Activated CD4-positive, alpha-beta T cell treated with anti-CD3 and anti-CD28 coated beads for 1 hour (primary cell): Measurements from ENCODE around the gene COL26A1.
"Not testable (repeated sequence)": the region's sequence is repeated elsewhere in the genome, so short reads cannot be mapped to it uniquely, and the experiment has no call there.

ENCODE experiments used
- DNase-seq: peaks from one replicate; pipeline ENCODE4 v3.0.0-alpha.2; 2020

The COL26A1 gene

GRCh38 chr7:101604331-101604933 is 241.8 kb downstream of the COL26A1 start:
- DNase-seq: no peak

DNA sequence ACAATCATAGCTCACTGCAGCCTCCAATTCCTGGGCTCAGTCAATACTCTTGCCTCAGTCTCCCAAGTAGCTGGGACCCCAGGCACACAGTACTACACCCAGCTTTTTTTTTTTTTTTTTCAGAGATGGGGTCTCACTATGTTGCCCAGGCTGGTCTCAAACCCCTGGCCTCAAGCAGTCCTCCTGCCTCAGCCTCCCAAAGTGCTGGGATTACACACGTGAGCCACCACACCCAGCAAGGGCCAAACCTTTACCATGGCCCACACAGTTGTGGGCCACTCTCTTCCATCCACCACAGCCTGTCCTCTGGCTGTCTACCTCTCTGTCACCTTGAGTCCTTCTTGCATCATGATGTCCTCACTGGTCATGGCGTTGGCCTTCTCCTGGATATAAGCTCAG is 242.3 kb downstream of the COL26A1 start:
- DNase-seq: not testable (repeated sequence)

DNA sequence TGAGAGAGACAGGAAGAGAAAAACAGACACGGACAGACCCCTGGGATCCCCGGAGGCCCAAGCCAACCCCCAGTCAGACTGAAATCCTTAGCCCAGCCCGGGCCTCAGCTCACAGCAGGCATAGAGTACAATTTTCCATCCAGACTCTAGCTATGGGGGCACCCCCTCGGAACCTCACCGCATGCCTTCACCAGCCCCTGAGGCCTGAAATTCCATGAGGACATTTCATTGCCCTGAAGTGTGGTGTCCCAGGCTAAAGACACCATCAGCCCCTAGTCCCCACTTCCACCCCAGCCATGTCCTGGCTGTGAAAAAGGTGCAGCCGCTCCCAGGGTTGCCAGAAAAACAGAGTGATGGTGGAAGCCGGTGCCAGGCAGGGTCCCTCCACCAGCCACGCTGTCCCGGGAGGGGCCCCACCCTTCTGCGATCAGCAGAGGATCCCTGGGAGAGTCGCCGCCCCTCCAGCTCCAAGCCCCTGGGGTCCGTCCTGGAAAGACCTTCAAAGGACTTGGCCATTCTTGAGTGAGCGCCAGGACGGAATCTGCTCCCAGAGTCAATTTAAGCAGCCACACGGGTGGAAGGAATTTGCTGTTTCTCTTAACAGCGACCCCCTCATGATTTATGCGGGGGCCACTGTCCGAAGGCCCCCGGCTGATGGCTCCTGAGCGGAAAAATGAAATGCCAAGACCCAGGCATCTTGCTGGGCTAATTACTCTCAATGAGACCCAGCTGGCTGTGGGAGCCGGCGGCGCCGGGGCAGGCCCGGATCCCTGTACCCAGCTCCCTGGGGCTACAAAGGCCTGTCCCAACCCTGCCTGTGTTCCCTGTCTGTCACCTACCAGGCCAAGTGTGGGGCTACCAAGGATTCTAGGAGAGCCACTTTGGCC is 243.2 kb downstream of the COL26A1 start:
- no peak for DNase-seq

GRCh38 chr7:101606498-101606923 is 243.8 kb downstream of the COL26A1 start:
- no peak for DNase-seq
